HG02610 (cell line): ENCODE data around the gene KANSL3.
"Not testable (repeated sequence)": the region's sequence is repeated elsewhere in the genome, so short reads cannot be mapped to it uniquely, and the experiment has no call there.

Source experiments
- ATAC-seq: cut with Tn5 transposase; IDR thresholded peaks from one replicate; pipeline ENCODE4 v1.9.1; 2021; ENCODE audit warnings: mild to moderate bottlenecking, moderate library complexity; ENCODE audit not compliant: unreplicated experiment

KANSL3 gene

DNA sequence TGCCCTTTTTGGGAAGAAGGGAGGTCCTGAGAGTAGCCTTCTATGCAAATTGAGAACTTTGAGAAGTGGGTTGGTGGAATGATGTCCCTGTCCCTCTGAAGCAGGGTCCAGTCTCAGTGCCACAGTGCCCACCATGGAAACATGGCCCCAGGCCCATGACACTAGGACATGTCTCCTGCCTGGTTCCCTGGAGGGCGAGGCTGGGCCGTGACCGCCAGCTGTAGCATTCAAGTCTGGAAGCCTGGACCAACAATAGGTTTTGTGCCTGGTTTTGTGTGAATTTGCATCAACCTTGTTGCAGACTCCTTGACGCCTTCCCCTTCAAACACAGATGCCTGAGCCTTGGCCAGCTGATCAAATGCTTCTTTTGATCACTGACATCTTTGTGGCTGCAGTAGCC is 74.1 kb downstream of the KANSL3 start:
- no peak for ATAC-seq

DNA sequence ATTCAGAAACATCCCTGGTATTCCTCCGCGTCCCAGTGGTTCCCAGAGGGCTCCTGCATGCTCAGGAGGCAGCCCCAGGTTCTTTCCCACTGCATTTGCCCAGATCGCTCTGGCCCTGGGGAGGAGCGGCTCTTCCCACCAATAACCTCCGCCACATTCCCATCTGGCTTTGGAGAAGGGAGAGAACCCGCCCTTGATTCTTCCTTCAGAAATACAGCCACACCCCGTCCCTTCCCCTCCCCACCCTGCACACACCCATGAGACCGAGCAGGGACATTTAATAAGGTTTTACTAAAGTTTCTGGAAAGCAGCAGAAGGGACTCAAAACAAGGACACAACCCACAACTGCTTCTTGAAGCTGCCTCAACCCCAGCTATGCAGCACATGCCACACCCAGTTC is 79.6 kb downstream of the KANSL3 start:
- ATAC-seq = no peak

GRCh38 chr2:96558061-96558460 is 80.1 kb downstream of the KANSL3 start:
- ATAC-seq = no peak

- not testable (repeated sequence) for ATAC-seq
These were observed 80.7 kb downstream of the KANSL3 start for GRCh38 chr2:96557421-96557820.

- ATAC-seq = no peak
These were observed 81.4 kb downstream of the KANSL3 start for GRCh38 chr2:96556441-96557330.

- no peak for ATAC-seq
These were observed 82.9 kb downstream of the KANSL3 start for GRCh38 chr2:96555146-96555610.

DNA sequence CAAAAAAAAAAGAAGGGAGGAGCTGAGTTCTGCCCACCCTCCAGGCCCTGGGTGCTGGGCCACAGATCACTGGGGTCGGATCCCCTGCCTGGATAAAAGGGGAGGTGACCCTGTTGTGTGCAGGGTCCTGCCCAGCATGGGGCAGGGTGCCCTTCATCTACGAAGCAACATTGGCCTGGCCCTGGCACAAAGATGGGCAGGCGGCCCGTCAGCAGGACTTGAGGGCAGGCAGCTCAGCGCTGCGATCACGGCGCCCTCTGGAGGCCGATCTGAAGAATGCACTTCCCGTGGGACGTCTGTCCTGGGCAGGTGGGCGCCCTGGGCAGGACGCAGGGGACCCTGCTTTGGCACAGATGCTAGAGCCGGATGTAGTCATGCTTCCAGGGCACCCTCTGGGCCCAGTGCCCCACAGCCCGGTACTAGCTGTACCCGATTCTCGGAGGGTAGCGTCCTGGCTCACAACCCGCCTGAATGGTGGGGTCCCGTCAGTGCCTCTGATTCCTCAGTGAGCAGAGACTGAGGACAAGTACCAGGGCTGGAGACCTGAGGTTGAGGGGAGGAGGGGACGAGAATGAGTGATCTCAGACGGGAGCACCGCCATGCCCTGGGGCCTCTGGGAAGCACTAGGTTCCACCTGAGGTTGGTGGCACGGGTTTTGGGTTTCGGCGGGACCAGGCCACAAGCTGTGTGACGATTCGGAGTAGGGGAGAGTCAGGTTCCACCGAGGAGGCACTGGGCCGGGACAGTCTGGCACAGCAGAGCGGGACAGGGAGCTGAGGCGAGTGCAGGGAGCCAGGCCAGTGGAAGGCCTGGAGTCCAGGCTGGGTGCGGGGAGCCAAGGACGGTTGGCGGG is 83.6 kb downstream of the KANSL3 start:
- no peak for ATAC-seq

- not testable (repeated sequence) for ATAC-seq
These were observed 84.2 kb downstream of the KANSL3 start for GRCh38 chr2:96553957-96554292.

DNA sequence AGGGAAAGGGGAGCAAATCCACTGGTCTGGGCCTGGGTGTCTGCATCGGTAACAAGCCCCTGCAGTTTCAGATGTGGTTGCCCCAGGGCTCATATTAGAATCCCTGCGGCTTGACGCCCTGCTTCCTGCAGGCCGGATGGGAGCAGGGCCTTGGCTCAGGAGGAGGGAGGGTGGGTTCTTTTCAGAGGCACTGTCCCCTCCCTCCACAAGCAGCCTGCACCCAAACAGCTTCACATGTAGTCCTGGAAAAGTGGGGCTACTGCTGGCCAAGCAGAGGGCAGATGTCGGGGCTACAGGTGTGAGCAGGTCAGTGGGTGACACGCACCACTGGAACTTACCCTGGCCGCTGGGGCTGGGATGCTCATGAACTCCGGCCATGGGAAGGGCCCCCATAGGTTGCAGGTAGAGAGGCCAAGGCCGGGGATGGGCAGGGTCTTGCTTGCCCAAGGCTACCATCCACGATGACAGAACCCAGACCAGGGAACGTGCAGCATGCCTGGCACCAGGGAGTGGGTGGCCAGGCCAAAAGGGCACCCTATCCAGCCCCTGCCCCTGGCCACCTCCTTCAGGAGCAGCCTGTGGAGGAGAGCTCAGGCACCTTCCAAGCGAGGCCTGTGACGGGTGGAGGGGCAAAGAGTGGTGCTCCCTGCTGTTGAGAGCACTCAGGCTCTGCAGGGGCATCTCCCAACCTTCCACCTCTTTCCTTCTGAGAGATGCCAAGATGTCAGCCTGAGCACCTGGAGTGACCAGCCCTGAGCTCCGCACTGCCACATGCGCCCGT is 84.7 kb downstream of the KANSL3 start:
- ATAC-seq = no peak

- no peak for ATAC-seq
These were observed 85.6 kb downstream of the KANSL3 start for GRCh38 chr2:96552315-96553175.

- ATAC-seq = no peak
These were observed 86.4 kb downstream of the KANSL3 start for GRCh38 chr2:96551605-96552314.

- no peak for ATAC-seq
These were observed 87.1 kb downstream of the KANSL3 start for GRCh38 chr2:96550787-96551604.

DNA sequence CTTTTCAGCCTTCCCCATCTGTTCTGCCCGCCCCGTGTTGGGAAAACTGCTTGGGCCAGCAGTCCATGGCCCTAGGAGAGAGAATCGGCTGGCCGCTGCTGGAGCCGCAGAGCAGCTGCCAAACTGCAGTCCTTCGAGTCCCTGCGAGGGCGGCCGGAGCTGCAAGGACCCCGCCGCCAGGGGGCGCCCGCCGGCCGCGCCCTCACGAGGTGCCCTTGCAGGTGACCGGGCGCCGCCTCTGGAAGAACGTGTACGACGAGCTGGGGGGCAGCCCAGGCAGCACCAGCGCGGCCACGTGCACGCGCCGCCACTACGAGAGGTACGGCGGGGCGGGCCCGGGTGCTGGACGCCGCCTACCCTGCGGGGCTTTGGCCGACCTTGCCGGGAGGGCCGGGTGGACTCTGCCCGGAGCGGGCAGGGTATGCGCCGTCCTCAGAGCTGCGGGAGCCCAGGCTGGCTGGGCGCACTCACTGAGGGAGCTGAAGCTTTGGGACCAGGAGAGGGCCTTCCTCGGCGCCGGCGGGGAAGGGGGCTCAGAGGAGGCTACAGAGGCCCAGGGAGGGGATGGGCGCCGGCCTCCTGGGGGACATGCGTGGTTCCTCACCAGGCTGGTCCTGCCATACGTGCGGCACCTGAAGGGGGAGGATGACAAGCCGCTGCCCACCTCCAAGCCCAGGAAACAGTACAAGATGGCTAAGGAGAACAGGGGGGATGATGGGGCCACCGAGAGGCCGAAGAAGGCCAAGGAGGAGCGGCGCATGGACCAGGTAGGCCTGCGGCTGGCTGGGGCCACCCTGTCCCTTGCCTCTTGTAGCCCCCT is 87.9 kb downstream of the KANSL3 start:
- ATAC-seq = no peak

DNA sequence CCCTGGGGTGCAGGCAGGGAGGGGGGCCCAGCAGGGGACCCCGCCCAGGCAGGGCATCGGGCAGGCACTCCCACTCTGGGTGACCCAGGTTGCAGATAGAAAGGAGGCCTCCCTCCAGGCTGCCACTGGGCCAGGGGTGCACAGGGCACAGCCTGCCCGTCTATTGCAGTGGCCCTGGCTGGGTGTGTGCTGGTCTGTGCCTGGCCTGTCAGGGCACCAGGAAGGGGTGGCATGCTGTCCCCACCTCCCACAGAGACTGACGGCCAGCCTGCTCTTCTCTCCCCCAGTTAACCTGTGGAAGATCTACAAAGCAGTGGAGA is 88.7 kb downstream of the KANSL3 start:
- no peak for ATAC-seq

GRCh38 chr2:96548558-96549465 is 89.3 kb downstream of the KANSL3 start:
- ATAC-seq = no peak

GRCh38 chr2:96547731-96548171 is 90.4 kb downstream of the KANSL3 start:
- no peak for ATAC-seq

DNA sequence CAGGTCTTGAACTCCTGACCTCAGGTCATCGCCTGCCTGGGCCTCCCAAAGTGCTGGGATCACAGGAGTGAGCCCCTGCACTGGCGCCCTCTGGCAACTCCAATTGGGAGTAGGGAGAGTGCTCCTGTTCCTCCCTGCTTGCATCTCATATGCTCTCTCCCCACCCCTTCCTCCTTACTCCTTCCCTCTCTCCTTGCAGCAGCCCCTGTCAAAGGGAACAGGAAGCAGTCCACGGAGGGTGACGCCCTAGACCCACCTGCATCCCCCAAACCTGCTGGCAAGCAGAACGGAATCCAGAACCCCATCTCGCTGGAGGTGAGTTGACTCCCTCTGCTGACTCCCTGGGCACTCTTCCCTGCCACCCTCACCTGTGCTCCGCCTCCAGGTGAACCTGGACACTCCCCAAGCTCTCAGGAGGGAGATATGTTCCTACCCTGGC is 90.9 kb downstream of the KANSL3 start:
- ATAC-seq = no peak
